HG03045 (cell line): ENCODE measurements around the gene SAT2.

ENCODE experiments used
- ATAC-seq: cut with Tn5 transposase; IDR thresholded peaks from one replicate; pipeline ENCODE4 v1.9.1; 2021; ENCODE audit warnings: mild to moderate bottlenecking, moderate library complexity; ENCODE audit not compliant: unreplicated experiment

Gene SAT2

DNA sequence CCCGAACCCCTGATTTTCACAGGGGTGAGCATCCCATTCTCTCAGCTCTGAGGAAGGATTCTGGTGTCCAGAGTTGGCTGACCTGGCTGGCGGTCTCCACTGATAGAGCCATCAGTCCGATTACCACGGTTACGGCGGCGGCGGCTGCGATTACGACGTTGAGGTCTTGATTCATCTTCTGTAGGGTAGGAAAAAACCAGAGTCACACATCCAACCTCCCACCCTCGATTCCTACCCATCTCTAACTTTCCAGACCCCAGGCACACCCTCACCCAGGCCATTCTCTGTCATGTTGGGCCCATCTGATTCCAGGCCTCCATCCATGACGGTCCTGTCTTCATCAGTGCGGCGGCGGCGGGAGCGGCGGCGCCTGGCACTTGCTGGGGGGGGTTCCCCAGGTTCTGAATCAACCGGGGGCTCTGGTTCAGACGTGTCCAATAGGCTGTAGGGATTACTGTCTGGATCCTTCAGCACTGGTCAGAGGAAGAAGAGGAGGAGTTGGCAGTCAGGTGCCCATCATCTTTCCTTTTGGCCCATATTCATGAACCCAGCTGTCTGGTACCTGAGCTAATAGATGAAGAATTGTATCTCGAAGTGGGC, 35.1 kb downstream of the SAT2 start:
- no peak for ATAC-seq

DNA sequence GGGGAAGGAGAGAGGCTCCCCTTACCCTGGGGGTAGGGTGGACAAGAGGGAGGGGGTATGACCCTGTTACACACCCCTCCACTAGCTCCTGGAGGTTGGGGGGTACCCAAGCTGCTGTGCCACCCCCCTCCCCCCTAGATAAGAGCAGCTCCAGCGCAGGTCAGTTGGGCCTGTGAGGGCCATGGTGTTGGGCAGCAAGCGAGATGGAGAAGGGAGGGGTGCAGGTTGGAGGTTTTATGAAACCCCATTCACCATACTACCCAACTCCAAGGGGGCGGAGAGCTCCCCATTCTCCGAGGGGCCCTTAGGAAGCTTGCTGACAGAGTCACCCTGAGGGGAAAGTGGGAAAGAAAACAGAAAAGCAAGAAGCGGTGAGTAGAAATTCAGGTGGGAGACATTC, 36.0 kb downstream of the SAT2 start:
- no peak for ATAC-seq

DNA sequence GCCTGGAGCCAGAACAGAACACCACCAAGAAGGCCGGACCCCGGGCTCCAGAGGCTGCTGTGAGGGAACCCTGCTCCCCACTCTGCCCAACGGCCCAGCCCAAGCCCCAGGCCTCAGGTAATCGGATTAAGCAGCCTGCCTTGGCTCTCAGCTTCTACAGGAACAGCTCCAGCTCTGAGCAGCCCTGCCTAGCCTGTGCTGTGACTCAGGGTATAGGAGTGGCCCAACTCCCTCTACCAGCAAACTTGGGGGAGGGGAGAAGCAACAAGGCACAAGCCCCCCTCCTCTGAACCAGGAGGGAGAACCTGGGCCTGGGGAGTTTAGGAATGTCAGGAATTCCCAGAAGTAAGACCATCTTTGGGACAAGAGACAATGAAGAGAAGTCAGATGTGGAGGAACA, 36.9 kb downstream of the SAT2 start:
- ATAC-seq: no peak

DNA sequence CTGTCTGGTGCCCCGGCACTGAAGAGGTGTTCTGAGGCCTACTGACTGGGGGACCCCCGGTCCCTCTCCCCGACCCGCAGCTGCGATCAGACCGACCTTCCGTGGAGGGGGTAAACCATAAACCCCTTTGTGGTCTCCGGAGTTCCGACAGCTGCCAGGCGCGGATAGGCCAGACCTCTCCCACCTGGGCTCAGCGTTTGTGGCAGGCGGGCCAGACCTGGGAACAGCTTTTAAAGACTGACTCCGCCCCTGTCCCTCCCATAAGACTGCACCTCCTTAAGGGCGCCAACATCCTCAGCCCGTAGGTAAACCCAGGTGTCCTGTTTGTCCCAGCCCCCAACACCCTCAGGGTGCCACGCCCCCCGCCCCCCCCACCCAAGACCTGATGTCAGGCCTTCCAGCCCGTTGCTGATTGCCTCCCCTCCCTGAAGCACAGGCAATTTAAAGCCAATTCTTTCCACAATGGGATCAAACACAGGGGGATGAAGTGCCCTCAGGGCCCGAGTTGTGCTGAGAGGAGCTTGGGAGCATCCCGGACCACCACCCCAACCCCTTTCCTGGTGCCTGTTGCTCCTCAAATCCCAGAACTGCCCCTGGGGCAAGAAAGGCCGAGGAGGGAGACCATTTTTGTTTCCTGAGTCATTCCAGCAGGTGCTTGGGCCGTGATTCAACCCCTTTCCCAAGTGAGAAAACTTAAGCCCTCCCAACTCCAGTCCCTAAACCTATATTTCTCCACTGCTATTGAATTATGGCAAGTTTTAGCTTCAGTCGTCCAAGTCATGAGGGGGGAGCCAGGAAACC, 37.5 kb downstream of the SAT2 start, which contains the start of gene SOX15:
TSS of gene SOX15 (minus strand) at position 204 of the 801 bp plus-strand sequence. CDS start 418 bp downstream, outside the sequence.
- no peak for ATAC-seq

DNA sequence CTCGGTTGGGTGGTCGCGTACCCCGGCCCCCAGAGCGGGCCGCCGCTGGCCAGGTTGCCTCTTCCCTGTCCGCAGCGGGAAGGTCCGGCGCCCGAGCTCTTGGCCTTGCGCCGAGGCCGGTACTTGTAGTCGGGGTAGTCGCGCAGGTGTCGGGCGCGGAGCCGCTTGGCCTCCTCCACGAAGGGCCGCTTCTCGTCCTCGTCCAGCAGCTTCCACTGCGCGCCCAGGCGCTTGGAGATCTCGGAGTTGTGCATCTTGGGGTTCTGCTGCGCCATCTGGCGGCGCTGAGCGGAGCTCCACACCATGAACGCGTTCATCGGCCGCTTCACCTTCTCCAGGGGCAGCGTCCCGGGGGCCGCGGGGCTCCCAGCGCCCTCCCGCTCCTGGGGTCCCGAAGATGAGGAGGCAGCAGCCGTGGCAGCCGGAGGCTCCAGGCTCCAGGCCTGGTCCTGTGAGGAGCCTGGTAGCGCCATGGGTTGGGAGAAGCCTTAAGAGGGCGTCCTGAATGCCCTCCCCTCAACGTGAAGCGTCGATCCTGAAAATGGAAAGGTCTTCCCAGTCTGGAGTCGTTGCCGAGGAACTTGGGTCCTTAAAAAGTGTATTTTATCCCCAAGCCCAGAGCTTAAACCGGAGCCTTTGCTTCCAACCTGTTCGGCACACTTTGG, 38.3 kb downstream of the SAT2 start:
- ATAC-seq: no peak

DNA sequence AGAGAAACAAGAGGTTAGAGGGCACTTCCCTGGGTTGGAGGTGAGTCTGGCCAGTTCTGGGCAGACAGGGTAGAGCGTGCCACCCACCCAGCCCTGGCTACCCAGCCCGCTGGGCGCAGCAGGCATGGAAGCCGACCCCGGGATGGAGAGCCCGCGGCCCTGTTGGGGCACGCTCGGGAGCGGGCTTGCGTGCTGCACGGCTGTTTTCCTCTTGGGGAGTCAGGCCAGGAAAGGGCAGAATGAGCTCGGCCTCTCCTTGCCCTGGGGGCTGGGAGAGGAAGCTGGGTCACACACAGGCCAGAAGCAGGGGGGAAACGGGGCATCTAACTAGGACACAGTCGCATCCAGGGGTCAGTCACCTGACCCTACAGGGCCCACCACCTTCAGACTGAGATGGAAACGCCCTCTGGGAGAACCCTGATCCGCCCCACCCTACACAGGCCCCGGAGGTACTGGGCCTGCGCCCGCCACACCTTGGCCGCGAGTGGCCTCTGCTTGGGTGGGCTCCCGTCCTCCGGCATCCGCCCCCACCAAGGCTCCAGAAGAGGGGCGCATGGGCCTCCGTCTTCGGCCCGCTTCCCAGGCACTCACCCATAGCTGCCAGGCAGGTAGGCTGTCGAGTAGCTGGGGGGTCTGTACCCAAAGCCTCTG, 38.9 kb downstream of the SAT2 start:
- ATAC-seq: no peak

DNA sequence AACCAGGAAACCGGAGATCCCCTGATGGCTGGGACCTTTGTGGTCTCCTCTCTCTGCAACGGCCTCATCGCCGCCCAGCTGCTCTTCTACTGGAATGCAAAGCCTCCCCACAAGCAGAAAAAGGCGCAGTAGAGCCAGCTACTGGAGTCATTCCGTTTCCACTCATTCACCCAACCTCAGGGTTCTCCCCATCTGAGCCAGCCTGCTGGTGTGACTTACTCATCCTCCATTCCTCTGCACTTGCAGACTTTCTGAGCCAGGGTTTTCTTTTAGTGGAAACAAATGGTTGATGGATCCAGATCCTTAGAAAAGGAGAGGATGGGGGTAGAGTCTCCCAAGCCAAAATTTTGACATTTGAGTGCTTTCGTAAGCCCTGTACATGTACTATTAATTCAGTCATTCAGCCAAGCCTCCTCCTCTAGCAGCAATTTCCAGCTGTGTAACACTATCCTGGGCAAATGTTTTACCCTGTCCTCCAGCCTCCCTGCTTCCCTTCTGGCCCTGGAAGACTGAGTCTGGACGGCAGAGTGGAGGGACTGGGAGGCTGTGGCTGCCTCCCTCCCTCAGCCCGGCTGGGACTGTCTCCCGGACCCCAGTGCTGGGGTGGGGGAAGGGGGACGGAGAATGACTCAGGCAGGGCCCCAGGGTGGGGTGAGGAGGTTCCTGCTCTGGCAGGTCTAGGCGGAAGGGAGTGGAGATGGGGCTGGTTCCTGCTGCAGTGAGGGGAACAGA, 40.0 kb downstream of the SAT2 start:
- no peak for ATAC-seq

DNA sequence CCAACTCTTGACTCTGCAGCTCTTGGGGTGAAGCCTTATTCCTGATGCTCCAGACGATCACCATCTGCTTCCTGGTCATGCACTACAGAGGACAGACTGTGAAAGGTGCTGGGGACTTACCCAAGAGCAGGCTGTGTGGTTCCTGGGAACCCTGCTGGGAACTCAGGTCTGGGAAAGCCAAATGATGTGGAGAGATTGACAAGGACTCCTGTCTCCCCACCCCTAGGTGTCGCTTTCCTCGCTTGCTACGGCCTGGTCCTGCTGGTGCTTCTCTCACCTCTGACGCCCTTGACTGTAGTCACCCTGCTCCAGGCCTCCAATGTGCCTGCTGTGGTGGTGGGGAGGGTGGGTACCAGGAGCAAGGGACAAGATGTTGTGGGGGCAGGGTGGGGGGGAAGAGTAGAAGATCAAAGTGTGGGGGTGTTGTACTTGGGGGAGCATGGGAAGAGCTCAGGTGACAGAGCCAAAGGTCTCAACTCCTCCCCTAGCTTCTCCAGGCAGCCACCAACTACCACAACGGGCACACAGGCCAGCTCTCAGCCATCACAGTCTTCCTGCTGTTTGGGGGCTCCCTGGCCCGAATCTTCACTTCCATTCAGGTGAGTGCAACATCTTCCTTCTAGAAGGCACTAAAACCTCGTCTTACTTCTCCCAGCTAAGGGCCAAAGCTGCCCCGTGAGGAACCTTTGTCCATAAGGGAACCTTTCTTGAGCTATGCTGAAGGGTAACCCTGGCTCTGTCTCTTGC, 40.8 kb downstream of the SAT2 start:
- no peak for ATAC-seq

DNA sequence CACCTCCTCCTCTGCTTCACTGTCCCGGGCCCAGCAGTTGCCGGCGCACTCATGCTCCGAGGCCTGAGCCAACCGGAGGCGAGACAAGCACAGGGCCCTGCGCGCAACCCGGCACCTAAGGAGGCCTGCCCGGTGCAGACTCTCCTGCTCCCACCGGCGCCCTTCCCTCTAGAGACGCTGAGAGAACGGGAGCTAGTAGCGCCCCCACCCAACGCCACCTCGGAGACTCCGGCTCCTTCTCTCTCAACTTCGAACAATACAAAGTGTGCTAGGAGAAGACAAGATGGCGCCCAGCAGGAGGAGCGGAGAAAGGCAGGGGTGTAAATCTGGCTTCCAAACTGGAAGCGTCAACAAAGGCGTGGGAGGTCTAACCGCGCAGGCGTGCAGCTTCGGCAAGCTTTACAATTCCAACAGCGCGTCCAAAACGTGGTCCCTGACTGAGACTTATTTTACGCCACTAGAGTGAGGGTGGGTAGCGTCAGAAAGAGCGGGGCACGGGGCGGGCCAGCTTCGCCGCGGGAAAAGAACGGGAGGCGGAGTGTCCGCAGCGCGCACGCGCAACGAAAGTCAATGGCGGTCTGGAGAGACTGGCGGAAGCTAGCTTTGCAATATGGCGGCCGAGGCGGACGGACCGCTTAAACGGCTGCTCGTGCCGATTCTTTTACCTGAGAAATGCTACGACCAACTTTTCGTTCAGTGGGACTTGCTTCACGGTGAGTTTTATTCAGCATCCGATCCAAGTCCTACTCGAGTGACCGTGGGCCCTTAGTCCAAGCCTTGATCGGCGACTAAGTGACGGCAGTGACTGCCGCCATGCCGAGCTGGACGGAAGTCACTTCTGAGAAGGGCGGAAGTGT, 44.1 kb downstream of the SAT2 start, which contains the start of gene MPDU1:
TSS of gene MPDU1 (plus strand) at position 600 of the 857 bp plus-strand sequence. CDS start at position 611, 11 bp downstream.
- ATAC-seq: peak; percentile 60

DNA sequence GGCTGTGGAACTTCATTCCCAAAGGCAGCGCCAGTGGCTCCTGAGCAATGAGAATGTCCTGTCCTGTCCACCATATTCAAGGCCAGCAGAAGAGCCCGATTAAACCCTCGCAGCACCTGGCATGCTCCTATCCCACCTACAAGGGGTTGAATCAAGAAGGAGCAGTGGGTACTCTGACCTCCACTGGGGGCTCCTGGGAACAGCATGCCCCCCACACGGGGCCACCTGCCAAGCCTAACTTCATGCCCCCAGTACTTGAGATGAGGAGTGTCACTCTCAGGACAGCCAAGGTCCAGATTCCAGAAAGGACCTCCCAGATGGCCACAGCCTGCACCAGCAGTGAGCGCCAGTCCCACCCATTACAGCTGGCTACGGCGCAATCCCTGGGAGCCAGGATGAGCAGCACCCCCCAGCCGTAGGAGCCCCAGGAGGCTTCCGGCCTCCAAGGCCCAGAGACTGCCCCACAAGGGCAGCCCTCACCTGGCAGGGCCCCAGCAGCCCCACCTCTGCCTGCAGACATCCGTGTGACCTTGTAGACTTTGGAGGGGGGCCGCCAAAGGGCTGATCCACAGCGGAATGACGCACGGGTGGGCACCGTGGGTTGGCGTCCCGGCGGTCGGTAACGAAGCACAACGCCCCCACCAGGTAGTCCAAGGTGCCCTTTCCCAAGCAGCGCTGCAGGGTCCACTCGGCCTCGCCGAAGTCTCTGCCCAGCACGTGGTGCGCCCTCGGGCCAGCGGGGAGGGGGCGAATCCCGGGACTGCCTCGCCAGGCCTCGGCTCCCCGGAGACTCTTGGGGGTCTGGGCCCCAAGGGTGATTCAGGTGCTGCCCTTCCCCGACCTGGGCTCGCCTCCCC, 45.0 kb downstream of the SAT2 start:
- no peak for ATAC-seq

DNA sequence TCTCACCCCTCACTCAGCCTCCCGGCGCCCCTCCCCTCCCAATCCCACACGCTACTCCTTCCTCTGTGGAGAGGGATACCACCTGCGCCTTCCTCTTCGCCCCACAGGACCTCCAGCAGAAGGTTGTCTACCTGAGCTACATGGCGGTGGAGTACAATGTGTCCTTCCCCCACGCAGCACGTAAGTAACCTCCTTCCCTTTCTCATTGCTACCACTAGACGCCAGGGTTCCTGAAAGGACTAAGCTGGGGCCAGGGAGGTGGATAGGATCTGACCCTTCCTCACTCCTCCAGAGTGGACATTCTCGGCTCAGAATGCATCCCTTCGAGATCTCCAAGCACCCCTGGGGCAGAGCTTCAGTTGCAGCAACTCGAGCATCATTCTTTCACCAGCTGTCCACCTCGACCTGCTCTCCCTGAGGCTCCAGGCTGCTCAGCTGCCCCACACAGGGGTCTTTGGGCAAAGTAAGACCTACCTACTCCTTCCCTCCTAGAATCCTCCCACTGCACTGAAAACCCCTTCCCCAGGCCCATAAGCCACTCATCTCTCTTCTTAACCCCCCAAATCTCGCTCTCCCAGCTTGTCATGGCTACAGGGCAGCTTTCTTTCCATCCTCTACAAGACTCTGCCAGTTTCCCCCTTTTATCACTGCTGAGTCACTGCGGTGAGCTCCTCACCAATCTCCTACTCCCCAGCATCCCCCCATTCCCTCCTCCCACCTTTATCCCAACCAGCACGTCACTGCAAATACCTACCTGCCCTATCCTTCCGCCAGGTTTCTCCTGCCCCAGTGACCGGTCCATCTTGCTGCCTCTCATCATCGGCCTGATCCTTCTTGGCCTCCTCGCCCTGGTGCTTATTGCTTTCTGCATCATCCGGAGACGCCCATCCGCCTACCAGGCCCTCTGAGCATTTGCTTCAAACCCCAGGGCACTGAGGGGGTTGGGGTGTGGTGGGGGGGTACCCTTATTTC, 46.7 kb downstream of the SAT2 start:
- ATAC-seq: no peak

DNA sequence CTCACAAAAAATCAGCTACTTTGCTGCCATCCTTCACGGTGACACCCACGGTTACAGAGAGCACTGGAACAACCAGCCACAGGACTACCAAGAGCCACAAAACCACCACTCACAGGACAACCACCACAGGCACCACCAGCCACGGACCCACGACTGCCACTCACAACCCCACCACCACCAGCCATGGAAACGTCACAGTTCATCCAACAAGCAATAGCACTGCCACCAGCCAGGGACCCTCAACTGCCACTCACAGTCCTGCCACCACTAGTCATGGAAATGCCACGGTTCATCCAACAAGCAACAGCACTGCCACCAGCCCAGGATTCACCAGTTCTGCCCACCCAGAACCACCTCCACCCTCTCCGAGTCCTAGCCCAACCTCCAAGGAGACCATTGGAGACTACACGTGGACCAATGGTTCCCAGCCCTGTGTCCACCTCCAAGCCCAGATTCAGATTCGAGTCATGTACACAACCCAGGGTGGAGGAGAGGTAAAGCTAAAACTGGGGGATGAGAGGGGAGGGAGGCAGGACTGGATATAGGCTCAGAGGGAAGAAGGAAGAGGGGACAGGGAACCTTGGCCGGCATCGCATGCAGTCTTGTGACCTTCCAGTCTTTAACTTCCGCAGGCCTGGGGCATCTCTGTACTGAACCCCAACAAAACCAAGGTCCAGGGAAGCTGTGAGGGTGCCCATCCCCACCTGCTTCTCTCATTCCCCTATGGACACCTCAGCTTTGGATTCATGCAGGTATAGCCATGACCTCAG, 47.6 kb downstream of the SAT2 start:
- no peak for ATAC-seq

DNA sequence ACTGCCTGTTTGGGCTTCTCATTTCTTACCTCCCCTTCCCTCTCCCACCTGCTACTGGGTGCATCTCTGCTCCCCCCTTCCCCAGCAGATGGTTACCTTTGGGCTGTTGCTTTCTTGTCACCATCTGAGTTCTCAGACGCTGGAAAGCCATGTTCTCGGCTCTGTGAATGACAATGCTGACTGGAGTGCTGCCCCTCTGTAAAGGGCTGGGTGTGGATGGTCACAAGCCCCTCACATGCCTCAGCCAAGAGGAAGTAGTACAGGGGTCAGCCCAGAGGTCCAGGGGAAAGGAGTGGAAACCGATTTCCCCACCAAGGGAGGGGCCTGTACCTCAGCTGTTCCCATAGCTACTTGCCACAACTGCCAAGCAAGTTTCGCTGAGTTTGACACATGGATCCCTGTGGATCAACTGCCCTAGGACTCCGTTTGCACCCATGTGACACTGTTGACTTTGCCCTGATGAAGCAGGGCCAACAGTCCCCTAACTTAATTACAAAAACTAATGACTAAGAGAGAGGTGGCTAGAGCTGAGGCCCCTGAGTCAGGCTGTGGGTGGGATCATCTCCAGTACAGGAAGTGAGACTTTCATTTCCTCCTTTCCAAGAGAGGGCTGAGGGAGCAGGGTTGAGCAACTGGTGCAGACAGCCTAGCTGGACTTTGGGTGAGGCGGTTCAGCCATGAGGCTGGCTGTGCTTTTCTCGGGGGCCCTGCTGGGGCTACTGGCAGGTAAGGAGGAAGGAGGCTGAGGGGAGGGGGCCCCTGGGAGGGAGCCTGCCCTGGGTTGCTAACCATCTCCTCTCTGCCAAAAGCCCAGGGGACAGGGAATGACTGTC, 48.4 kb downstream of the SAT2 start, which contains the start of gene CD68:
TSS of gene CD68 (plus strand) at position 638 of the 833 bp plus-strand sequence. CDS start at position 678, 40 bp downstream.
- no peak for ATAC-seq

DNA sequence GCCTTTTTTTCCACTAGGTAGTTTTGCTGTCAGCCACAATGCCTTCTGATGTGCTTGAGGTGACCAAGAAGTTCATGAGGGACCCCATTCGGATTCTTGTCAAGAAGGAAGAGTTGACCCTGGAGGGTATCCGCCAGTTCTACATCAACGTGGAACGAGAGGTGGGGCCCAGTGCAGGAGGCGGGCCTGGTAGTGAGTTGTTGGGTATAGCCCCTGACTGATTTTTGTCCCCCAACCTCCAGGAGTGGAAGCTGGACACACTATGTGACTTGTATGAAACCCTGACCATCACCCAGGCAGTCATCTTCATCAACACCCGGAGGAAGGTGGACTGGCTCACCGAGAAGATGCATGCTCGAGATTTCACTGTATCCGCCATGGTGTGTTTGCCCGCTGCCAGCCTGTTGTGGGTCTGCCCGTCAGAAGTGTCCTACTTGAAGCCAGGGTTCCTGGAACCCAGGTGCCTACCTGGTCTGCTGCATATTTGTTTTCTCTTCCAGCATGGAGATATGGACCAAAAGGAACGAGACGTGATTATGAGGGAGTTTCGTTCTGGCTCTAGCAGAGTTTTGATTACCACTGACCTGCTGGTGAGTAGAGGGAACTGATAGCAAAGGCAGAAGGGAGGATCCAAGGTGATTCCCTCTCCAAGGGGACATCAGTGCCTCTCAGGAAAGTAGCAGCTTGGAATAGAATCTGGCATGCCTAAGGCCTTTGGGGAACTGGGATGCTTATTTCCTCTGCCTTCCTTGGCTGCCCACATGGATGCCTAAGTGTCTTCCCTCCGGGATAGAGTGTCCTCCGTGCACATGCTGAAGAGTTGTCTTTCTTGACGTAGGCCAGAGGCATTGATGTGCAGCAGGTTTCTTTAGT, 50.1 kb downstream of the SAT2 start:
- no peak for ATAC-seq
